T-helper 22 cell (primary cell): ENCODE measurements around the gene FGFBP2.
"Not testable (repeated sequence)": the region's sequence is repeated elsewhere in the genome, so short reads cannot be mapped to it uniquely, and the experiment has no call there.

Experiments
- DNase-seq: peaks from one replicate; pipeline ENCODE4 v3.0.0-alpha.2; 2020; ENCODE audit warnings: low read depth

FGFBP2 gene

DNA sequence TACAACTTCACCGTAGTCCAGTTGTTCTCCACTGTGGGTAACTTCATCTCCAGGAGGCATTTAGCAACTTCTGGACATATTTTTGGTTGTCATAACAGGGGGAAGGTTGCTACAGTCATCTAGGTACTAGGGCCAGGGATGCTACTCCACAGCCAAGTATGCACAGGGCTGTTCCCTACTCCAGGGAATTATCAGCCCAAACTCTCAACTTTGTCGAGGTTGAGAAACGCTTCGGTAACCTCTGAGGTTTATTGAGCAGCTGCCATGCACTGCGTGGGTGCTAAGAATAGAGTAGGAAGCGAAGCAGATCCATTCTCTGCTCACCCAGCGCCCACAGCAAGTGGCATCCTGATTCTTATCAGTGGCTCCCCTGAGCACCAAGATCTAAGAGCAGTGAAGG is 32.7 kb downstream of the FGFBP2 start:
- no peak for DNase-seq

DNA sequence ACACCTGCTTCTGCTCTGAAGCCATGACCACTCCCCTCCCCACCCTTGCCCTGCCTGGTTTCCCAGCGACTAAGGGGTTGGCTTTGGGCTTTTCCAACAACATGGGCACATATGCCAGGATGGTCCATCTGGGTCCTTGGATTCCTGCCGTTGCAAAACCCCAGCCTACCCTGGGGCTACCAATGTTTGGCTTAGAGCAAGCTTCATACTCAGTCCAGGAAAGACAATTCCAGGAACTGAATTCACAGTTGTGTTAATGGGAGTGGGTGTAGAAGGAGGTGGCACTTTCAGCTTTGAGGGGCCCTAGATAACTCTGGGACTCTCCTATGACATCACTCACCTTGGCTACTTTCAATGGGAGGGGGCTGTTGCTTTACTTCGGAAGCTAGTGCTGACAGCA is 33.4 kb downstream of the FGFBP2 start:
- DNase-seq: no peak

DNA sequence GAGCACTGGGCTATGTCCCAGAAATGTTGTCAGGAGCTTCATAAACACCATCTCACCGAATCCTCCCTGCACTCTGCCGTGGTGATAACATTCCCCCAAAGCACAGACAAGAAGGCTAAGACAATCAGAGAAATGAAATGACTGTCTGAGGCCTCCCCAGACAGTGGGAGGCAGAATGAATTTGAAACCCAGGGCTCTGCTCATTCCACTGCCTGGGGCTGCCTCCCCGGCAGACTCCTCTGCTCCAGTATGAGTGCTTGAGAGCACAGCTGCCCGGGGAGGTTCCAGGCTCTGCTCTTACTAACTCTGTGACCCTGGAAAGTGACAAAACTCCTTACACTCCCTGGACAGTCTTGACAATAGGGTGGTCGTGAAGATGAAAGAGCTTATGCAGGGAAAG is 34.1 kb downstream of the FGFBP2 start:
- no peak for DNase-seq

DNA sequence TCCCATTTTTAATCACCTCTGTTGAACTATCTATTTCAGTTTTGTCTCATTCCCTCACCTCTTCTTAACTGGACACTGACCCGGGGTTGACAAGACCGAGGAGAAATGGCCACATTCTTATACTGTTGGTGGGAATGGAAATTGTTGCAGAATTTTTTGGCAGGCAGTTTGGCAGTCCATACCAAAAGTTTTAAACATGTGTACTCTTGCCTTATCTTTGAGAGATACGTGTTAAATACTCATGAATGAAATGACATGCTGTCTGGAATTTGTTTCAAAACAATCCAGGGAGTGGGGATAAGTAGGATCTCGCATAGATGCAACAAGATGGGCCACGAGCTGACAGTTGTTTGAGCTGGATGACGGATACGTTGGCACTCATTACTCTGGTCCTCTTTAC is 36.5 kb downstream of the FGFBP2 start:
- no peak for DNase-seq

DNA sequence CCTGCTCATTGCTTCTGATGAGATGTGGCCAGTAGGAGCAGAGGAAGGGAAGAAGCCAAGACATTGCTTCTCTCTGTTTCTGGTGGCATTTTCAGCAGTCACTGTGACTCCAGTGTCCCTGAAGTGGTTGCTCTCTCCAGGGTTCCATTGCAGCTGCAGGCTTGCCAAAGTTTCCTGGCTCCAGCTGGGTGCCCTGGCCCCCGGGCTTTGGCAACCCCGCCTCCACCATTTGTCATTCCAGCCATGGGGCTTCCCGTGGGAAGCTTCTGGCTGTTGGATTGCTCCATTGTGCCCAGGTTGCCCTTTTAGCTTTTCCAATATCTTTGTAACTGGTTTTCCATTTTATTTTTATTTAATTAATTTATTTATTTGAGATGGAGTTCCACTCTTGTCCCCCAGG is 37.1 kb downstream of the FGFBP2 start:
- no peak for DNase-seq

DNA sequence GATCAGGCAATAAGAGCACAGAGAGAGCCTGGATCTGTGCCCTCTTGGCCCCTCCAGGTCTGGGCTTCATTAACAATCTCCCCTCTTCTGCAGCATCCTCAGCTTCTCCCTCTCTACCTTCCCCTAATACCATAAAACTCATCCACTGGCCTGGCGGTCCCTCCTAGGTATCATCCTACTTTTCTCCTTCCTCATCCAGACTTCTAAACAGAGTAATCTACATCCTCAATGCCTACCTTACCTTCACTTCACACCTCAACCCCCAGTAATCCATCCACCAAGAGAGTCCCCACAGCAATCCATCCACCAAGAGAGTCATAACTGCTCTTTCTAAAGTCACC is 41.4 kb downstream of the FGFBP2 start:
- DNase-seq: no peak

DNA sequence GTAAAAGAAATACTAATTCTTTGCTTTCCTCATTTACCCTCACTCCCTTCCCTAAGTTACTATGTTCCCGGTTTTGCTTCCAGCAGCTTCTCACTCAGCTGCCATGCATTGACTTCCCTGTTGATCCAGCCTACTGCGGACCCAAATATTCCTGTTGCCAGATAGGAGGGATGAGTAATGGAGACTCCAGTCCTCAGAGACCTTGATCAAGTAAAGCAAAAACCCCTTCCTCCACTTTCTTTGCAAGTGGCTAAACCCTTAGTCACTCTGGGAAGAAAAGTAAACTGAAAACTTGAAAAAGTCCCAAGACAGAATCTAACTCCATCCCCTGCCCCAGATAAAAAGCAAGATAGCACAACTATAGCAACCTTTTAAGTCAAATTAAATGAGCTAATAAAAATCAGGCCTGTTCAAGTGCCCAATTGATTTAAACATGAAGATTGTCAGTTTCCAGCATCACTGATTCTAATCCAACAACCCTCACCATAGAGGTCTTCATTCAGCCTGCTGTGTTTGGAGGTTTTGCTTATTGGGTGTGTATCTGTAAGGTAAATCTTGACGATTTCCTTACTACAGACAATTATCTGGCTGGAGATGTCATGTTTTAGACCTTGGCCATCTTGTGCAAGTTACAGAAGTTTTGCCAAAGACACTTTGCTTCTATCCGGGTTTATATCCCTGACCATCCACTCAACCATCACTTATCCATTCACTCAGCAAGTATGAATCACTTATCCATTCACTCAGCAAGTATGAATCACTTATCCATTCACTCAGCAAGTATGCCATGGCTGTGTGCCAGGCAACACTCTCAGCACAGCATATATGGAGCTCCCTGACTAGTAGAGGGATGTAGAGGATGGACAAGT is 42.0 kb downstream of the FGFBP2 start:
- DNase-seq: no peak

DNA sequence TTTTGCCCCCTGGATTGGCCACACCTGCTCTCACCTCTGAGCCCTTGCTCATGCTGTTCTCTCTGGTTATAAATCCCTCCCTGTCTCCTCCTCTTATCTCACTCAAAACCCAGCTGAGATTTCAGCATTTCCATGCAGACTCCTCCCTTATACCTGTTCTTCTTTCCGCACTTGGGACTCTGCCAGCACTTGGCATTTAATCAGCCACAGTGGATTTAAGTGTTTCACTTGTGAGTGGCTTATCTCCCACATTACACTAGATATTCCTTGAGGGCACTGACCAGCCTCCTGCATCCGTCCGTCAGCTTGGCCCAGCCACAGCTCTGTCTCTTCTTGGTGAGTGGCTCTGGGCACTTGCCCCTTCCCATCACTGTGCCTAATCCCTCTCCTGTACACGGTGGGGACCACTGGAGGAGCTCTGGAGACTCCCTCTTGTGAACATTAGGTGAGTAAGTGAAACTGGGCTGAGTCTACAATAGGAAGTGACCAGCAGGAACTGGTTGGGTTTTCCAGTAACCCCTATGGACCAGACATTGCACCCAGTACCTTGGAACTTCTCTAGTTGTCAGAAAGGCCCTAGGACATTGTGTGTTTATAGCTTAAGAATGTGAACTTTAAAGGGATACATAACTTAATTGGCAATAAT is 44.4 kb downstream of the FGFBP2 start:
- no peak for DNase-seq

DNA sequence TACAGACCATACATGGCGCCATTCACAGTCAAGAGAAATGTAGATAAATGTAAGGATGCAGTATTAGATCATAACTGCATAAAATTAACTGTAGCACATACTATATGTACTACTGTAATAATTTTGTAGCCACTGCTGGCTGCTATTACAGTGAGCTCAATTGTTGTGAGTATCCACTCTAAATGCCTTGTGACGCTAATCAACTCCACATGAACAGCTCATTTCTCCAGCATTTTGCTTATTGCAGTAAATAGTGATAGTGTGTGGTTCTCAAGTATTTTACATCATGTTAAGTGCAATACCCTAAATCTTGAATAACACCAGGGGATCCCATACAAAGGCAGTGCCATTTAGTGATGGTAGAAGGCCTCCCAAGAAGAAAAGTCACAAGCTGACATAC is 45.7 kb downstream of the FGFBP2 start:
- DNase-seq: no peak

DNA sequence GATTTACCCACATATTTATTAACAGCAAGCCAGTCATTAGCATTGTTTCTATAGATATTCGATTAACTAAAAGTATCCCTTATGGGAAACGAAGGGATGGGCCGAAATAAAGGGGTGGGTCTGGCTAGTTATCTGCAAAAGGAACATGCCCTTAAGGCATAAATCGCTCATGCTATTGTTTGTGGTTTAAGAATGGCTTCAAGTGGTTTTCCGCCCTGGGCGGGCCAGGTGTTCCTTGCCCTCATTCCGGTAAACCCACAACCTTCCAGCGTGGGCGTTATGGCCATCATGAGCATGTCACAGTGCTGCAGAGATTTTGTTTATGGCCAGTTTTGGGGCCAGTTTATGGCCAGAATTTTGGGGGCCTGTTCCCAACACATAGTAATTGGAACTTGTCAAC is 46.6 kb downstream of the FGFBP2 start:
- DNase-seq: not testable (repeated sequence)

DNA sequence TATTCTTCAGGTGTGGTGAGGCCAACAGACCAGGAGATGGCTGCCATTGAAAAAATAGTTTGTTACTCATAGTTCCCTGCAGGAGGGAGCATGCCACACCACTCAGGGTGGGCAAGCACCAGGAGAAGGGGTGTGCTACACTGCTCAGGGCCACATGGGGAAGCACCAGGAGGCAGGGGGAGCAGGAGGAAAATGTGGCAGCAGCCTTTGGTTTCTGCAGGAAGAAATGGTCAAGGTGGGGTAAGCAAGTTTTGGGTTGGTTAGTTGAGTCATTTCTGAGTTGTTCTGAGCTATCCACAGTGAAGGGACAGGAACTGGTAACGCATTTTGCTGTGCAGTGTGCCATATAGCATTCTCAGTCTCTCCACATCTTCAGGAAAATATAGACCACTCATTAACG is 48.2 kb downstream of the FGFBP2 start:
- no peak for DNase-seq

DNA sequence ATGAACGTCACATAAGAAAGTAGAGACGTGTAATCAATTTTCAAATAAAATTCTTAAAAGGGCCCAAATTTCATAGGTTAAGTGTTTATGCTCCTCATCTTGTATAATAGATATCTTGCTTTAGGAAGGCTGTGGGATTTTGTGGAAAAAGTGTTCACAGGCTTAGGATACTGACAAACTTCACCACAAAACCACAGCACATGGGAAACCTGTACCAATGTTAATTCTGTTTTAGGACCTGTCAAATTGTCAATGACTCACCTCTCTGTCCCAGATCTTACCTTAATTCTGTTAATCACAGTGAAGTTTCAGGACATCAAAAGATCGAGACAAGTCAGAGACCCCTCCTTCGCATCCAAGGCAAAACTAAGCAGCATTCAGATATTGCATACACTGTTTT is 48.7 kb downstream of the FGFBP2 start:
- DNase-seq: no peak

DNA sequence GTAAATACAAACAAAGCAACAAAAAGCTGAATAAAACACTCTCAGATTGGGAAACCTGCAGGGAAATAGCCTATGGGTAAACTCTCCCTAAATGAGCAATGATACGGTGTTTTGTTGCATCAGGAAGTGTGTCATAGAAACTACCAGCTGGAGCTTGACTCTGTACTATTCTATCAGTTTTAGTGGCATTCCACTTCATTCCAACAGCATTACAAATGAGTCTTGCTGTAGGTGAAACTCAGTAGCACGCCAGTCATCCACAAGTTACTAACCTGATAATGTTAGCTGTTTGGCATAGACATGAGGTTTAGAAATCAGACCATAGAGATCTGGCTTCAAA is 49.4 kb downstream of the FGFBP2 start:
- DNase-seq: no peak

DNA sequence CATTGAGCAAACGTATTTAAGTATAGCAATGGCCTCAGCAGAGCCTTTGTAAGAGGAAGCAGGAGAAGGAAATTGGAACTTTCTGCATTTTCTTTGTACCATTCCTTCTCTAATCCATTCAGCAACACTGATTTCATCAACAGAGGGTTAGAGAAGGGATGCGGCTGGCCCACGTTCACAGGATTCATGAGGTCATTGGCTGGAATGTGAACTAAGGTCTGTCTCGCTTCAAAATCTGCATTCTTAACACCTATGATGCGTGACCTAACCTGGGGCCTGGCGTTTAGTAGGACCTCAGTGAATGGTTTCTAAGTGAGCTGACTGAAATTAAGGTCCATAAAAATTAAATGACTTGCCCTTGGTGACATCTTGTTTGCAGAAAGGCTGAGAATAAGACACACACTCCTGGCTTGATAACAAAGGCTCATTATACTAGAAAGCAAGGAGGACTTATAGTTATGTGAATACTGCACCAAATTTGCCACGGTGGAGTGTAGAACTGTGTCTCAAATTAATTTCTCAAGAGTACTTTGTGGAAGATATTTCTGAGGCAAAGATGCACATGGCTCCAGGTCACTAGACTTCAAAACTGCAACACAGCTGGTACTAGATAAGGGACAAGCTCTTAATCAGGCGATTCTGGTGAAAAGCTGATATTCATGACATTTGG is 49.9 kb downstream of the FGFBP2 start:
- no peak for DNase-seq

DNA sequence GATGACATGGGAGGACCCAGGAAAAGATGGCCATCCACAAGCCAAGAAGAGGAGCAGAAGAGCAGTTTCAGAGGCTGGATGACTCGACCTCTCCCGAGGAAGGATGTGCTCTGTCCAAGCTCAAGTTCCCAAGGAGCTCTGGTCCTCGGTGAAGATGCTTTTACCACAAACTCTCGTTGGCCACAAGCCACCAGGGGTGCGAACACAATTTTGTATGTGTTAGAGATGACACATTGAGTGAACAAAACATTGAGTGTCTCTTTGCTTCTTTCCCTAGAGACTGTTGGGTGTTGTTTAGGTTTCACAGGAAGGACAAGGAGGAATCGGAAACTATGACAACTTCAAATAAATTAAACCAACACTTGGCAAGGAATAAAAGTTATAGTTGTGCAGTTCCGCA is 50.7 kb downstream of the FGFBP2 start:
- DNase-seq: no peak
